ENCODE results near the gene RAP1B. TPM values are rescaled to one million over a fixed set of nuclear protein-coding genes. Genes with fewer than 3 reads are reported as not detected.

Gene RAP1B
- total and polyA plus RNA-seq, 2 of the 4 experiments (the other 2 are of a cell fraction): 159 to 200 TPM

GRCh38 chr12:68591734-68592418 lies 18.8 kb upstream of the RAP1B start:
- no peaks in the 10 kb centered on the region for H3K4me1 ChIP-seq (ENCODE audit: control insufficient read depth, insufficient read depth, low read length)
- BruUV-seq (replicated peaks): no TSS peak
- H3K27me3 ChIP-seq (ENCODE audit: control insufficient read depth, insufficient read depth, low read length): no peaks in the 10 kb centered on the region
- H3K36me3 ChIP-seq (ENCODE audit: control insufficient read depth, insufficient read depth, low read length): no peaks in the 10 kb centered on the region
- no peak overlapping the region for H3K18ac ChIP-seq (ENCODE audit: low read depth, low read length)
- dilution Hi-C loops (cut with HindIII; ENCODE audit: low sequenced_read_pairs, unreplicated experiment): no loop called here
- H3K79me1 ChIP-seq (ENCODE audit: low read depth in 1 of 2, low read length in 2 of 2): no peaks in the 10 kb centered on the region
- ATAC-seq (ENCODE audit: low read depth): no peak
- no peak overlapping the region for H3K4ac ChIP-seq (ENCODE audit: low read depth, low read length)
- WGBS, 2 experiments (ENCODE audit: extremely low coverage in 2 of 2, insufficient read length in 1 of 2): no CpG with 5 or more reads among the region's 6 CpGs
- H4K20me1 ChIP-seq (ENCODE audit: insufficient read depth, low read length): no peaks in the 10 kb centered on the region
- H2AK9ac ChIP-seq (replicated peaks; ENCODE audit: low read depth, low read length, poor library complexity): no peak overlapping the region
- H2AFZ ChIP-seq (replicated peaks; ENCODE audit: low read length, poor library complexity): no peak overlapping the region
- no peak overlapping the region for H4K91ac ChIP-seq (ENCODE audit: insufficient read depth, low read depth, low read length)
- no peak overlapping the region for H3K56ac ChIP-seq (ENCODE audit: extremely low read depth, insufficient read depth, low read length)
- H3K9me1 ChIP-seq (ENCODE audit: insufficient read depth, low read length): no peaks in the 10 kb centered on the region
- no peak overlapping the region for H4K8ac ChIP-seq (ENCODE audit: low read depth in 2 of 2, low read length in 2 of 2)
- H3K14ac ChIP-seq (replicated peaks; ENCODE audit: low read depth, low read length): no peak overlapping the region
- no peak overlapping the region for H3K4me2 ChIP-seq (ENCODE audit: low read depth, low read length)
- no peak overlapping the region for H2BK20ac ChIP-seq (ENCODE audit: low read depth, low read length)
- H3K4me3 ChIP-seq (ENCODE audit: insufficient read depth, low read depth, low read length): no peak overlapping the region
- H2BK120ac ChIP-seq (ENCODE audit: low read depth, low read length): no peak overlapping the region
- no peak overlapping the region for H2AK5ac ChIP-seq (ENCODE audit: low read depth, low read length)
- H3K9ac ChIP-seq (ENCODE audit: low read depth, low read length): no peak overlapping the region
- ChIA-PET CTCF (no interaction called here), POLR2A (ENCODE audit: unreplicated experiment) (no interaction called here)
- H3K9me3 ChIP-seq (ENCODE audit: control insufficient read depth, insufficient read depth, low read length): peaks cover 8% of the 10 kb centered on the region
- H4K5ac ChIP-seq (ENCODE audit: low read depth, low read length): no peak overlapping the region
- TF ChIP-seq USF2 (IDR thresholded peaks at IDR 0.05; ENCODE audit: low read depth, low read length): no peak
- TF ChIP-seq BHLHE40 (IDR thresholded peaks at IDR 0.05; ENCODE audit: low read depth, low read length): no peak
- no peak for TF ChIP-seq CHD1 (IDR thresholded peaks at IDR 0.05; ENCODE audit: low read depth, low read length)
- no peak for TF ChIP-seq RAD21 (IDR thresholded peaks at IDR 0.05; ENCODE audit: low read length)
- no peak for TF ChIP-seq ELK1 (IDR thresholded peaks at IDR 0.05; ENCODE audit: borderline replicate concordance, low read depth, low read length)
- TF ChIP-seq MXI1 (IDR thresholded peaks at IDR 0.05; ENCODE audit: borderline replicate concordance, low read depth, low read length): no peak
- TF ChIP-seq SMC3 (IDR thresholded peaks at IDR 0.05; ENCODE audit: low read depth, low read length): no peak
- no peak for TF ChIP-seq RCOR1 (IDR thresholded peaks at IDR 0.05; ENCODE audit: insufficient replicate concordance, low read length)
- no peak for TF ChIP-seq RFX5 (IDR thresholded peaks at IDR 0.05; ENCODE audit: low read depth, low read length)
- no peak for TF ChIP-seq MAZ (IDR thresholded peaks at IDR 0.05; ENCODE audit: borderline replicate concordance, low read depth, low read length)
- intact Hi-C loops (cut with micrococcal nuclease): no loop called here
- no peak overlapping the region for H3K23ac ChIP-seq (ENCODE audit: low read depth, low read length)
- H3K27ac ChIP-seq (ENCODE audit: insufficient read depth, low read length): no peak overlapping the region
- no peak for DNase-seq
- H2BK5ac ChIP-seq (ENCODE audit: low read depth, low read length, poor library complexity, severe bottlenecking): no peak overlapping the region
- in situ Hi-C loops (cut with MboI; ENCODE audit: low sequenced_read_pairs): no loop called here
- H2BK15ac ChIP-seq (ENCODE audit: low read depth, low read length): no peak overlapping the region

Data from IMR-90 (cell line).